Stimulated activated CD4-positive, alpha-beta T cell treated with anti-CD3 and anti-CD28 coated beads, Interleukin-2, amount 100 ng/mL, for 24 hours (primary cell): Measurements from ENCODE around the gene SUMO2.
A peak's percentile ranks its signal among the peaks of the same experiment; 100 is the strongest.
"Not testable (repeated sequence)": the region's sequence is repeated elsewhere in the genome, so short reads cannot be mapped to it uniquely, and the experiment has no call there.

Source experiments
- DNase-seq, 2 donors: peaks; one replicate each; pipeline ENCODE4 v3.0.0-alpha.2; 2020

Gene SUMO2

GRCh38 chr17:75182569-75183436 lies at the start of gene SUMO2:
TSS of gene SUMO2 (minus strand) at chr17:75182959. CDS start at chr17:75182834, 125 bp downstream.
- DNase-seq, result peak; percentile 96 to 97

- no peak for DNase-seq
Measured at GRCh38 chr17:75231741-75232464, 49.1 kb upstream of the SUMO2 start.

- no peak for DNase-seq
Measured at GRCh38 chr17:75231071-75231470, 48.3 kb upstream of the SUMO2 start.

GRCh38 chr17:75228847-75229246 lies 46.1 kb upstream of the SUMO2 start:
- DNase-seq, result no peak

- DNase-seq, result no peak
Measured at GRCh38 chr17:75228305-75228704, 45.5 kb upstream of the SUMO2 start.

- no peak for DNase-seq
Measured at GRCh38 chr17:75227729-75228128, 45.0 kb upstream of the SUMO2 start.

- DNase-seq, result no peak
Measured at GRCh38 chr17:75225016-75225415, 42.3 kb upstream of the SUMO2 start.

- no peak for DNase-seq
Measured at GRCh38 chr17:75219815-75220214, 37.1 kb upstream of the SUMO2 start.

- DNase-seq, result no peak
Measured at GRCh38 chr17:75218131-75218530, 35.4 kb upstream of the SUMO2 start.

- DNase-seq, result no peak
Measured at GRCh38 chr17:75209061-75209460, 26.3 kb upstream of the SUMO2 start.

- no peak for DNase-seq
Measured at GRCh38 chr17:75208161-75208560, 25.4 kb upstream of the SUMO2 start.

GRCh38 chr17:75207760-75208159 lies 25.0 kb upstream of the SUMO2 start:
- DNase-seq, result no peak

GRCh38 chr17:75207050-75207407 lies 24.3 kb upstream of the SUMO2 start:
- not testable (repeated sequence) for DNase-seq

- DNase-seq, result no peak
Measured at GRCh38 chr17:75205793-75206163, 23.0 kb upstream of the SUMO2 start.

GRCh38 chr17:75205037-75205792 lies 22.5 kb upstream of the SUMO2 start, which contains the start of gene NUP85:
TSS of gene NUP85 (plus strand) at chr17:75205679. CDS start at chr17:75205762, 83 bp downstream.
- DNase-seq, result peak; percentile 95

GRCh38 chr17:75199886-75200618 lies 17.3 kb upstream of the SUMO2 start:
- DNase-seq, result no peak

GRCh38 chr17:75194879-75195278 lies 12.1 kb upstream of the SUMO2 start:
- DNase-seq, result no peak

GRCh38 chr17:75191584-75191983 lies 8.8 kb upstream of the SUMO2 start:
- no peak for DNase-seq

GRCh38 chr17:75188614-75189013 lies 5.9 kb upstream of the SUMO2 start:
- no peak for DNase-seq

GRCh38 chr17:75183999-75184884 lies 1.5 kb upstream of the SUMO2 start:
- no peak for DNase-seq

GRCh38 chr17:75182319-75182568 lies 515 bp downstream of the SUMO2 start:
- no peak for DNase-seq
